Measurements from ENCODE around the gene SYNE3. TPM values are rescaled to one million over a fixed set of nuclear protein-coding genes. Genes with fewer than 3 reads are reported as not detected.
"Not testable (repeated sequence)": the region's sequence is repeated elsewhere in the genome, so short reads cannot be mapped to it uniquely, and the experiment has no call there.

Gene SYNE3
- total and polyA plus RNA-seq, 2 donors (not counting 1 experiment from before 2014, with no cell fraction given), result 4.9 to 24.1 TPM

DNA sequence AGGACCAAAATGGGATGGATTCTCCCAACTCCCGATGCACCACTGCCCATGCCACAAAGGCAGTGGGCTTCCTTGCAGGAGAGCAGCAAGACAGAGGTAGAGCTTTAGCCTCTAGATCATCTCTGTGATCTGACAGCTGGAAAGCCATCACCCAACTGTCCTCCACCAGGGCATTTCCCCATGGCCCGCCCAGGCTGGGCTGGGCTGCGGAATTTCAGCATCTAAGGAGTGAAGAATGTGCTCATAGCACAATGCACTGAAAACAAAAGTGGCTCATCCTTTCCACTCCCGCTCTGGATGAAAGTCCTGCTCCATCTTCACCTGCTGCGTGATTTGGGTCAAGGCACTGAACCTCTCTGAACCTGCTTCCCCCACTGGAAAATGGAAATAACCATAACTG is 5.6 kb downstream of the SYNE3 start:
- H3K4me3 ChIP-seq (replicated peaks in 1 of 4; ENCODE audit: control extremely low read depth in 1 of 4, insufficient read depth in 1 of 4, low read depth in 3 of 4, low read length in 4 of 4), result no peak overlapping the region
- H3K9me3 ChIP-seq (ENCODE audit: control insufficient read depth, insufficient read depth, low read depth, low read length), result no peaks in the 10 kb centered on the region
- TF ChIP-seq, protein P1, sequence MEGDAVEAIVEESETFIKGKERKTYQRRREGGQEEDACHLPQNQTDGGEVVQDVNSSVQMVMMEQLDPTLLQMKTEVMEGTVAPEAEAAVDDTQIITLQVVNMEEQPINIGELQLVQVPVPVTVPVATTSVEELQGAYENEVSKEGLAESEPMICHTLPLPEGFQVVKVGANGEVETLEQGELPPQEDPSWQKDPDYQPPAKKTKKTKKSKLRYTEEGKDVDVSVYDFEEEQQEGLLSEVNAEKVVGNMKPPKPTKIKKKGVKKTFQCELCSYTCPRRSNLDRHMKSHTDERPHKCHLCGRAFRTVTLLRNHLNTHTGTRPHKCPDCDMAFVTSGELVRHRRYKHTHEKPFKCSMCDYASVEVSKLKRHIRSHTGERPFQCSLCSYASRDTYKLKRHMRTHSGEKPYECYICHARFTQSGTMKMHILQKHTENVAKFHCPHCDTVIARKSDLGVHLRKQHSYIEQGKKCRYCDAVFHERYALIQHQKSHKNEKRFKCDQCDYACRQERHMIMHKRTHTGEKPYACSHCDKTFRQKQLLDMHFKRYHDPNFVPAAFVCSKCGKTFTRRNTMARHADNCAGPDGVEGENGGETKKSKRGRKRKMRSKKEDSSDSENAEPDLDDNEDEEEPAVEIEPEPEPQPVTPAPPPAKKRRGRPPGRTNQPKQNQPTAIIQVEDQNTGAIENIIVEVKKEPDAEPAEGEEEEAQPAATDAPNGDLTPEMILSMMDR (conservative IDR thresholded peaks at IDR 0.05 in 1 of 2, IDR thresholded peaks at IDR 0.05 in 1 of 2; ENCODE audit: low read depth in 1 of 2, low read length in 2 of 2), result no peak
- TF ChIP-seq EZH2 (IDR thresholded peaks at IDR 0.05; ENCODE audit: low read length, missing control alignments), result no peak
- H3K4me2 ChIP-seq (ENCODE audit: extremely low read depth, insufficient read depth, low read length), result no peak overlapping the region
- no peak overlapping the region for H3K27ac ChIP-seq (ENCODE audit: insufficient read depth, low read length)
- no peak for DNase-seq (ENCODE audit: low read depth in 2 of 2)
- H2AFZ ChIP-seq (ENCODE audit: low read length), result no peak overlapping the region
- H3K79me2 ChIP-seq (ENCODE audit: control insufficient read depth, insufficient read depth, low read length), result peaks cover 30% of the 10 kb centered on the region
- H3K36me3 ChIP-seq (ENCODE audit: control insufficient read depth, insufficient read depth, low read length), result no peaks in the 10 kb centered on the region
- H4K20me1 ChIP-seq (ENCODE audit: control insufficient read depth, extremely low read depth, insufficient read depth, low read length), result no peaks in the 10 kb centered on the region
- H3K4me1 ChIP-seq (ENCODE audit: control insufficient read depth, extremely low read depth, insufficient read depth, low read length), result peaks cover 16% of the 10 kb centered on the region
- no peak overlapping the region for H3K9ac ChIP-seq (ENCODE audit: insufficient read depth, low read length)
- H3K27me3 ChIP-seq (ENCODE audit: control insufficient read depth, insufficient read depth, low read length), result no peaks in the 10 kb centered on the region

DNA sequence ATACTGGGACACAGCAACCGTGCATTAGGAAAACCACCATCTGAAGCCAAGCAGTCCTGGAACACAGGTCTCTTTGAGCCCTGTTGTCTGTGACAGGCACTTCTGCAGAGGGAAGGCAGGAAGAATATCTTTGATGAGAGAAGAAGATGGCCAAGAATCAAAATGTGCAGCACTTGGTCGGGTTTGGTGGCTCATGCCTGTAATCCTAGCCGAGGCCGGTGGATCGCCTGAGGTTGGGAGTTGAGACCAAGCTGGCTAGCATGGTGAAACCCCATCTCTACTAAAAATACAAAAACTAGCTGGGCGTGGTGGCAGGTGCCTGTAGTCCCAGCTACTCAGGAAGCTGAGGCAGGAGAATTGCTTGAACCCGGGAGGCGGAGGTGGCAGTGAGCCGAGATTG is 6.1 kb downstream of the SYNE3 start:
- not testable (repeated sequence) for H3K27ac ChIP-seq (ENCODE audit: insufficient read depth, low read length); H3K4me2 ChIP-seq (ENCODE audit: extremely low read depth, insufficient read depth, low read length); H2AFZ ChIP-seq (ENCODE audit: low read length); H3K27me3 ChIP-seq (ENCODE audit: control insufficient read depth, insufficient read depth, low read length); H3K9me3 ChIP-seq (ENCODE audit: control insufficient read depth, insufficient read depth, low read depth, low read length); H3K36me3 ChIP-seq (ENCODE audit: control insufficient read depth, insufficient read depth, low read length); H3K9ac ChIP-seq (ENCODE audit: insufficient read depth, low read length); H3K4me3 ChIP-seq (replicated peaks in 1 of 4; ENCODE audit: control extremely low read depth in 1 of 4, insufficient read depth in 1 of 4, low read depth in 3 of 4, low read length in 4 of 4); H4K20me1 ChIP-seq (ENCODE audit: control insufficient read depth, extremely low read depth, insufficient read depth, low read length); DNase-seq (ENCODE audit: low read depth in 2 of 2)
- peaks cover 16% of the 10 kb centered on the region for H3K4me1 ChIP-seq (ENCODE audit: control insufficient read depth, extremely low read depth, insufficient read depth, low read length)
- peaks cover 31% of the 10 kb centered on the region for H3K79me2 ChIP-seq (ENCODE audit: control insufficient read depth, insufficient read depth, low read length)

DNA sequence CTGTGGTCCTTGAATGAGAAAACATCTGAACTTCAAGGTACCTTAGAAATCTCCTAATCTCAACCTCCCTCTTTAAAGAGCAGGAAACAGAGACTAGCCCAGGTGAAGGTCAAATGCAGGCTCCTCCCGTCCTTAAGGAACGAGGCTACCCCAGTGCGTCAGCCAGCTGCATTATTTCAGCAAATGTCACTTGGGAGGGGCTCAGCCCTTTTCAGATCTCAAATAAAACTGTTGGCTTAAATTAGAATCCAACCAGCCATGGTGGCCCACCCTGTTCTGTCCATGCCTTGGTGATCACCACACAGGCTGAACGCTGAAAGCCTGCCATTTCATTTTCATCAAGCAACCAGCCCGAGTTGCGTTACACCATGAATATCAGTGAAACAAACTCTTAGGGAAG is 7.0 kb downstream of the SYNE3 start:
- Histone ChIP-seq H3K27ac (ENCODE audit: insufficient read depth, low read length) (no peak overlapping the region), H3K9ac (ENCODE audit: insufficient read depth, low read length) (no peak overlapping the region), H3K9me3 (ENCODE audit: control insufficient read depth, insufficient read depth, low read depth, low read length) (no peaks in the 10 kb centered on the region), H3K4me3 (replicated peaks in 1 of 4; ENCODE audit: control extremely low read depth in 1 of 4, insufficient read depth in 1 of 4, low read depth in 3 of 4, low read length in 4 of 4) (no peak overlapping the region), H3K36me3 (ENCODE audit: control insufficient read depth, insufficient read depth, low read length) (no peaks in the 10 kb centered on the region), H2AFZ (ENCODE audit: low read length) (no peak overlapping the region), H3K79me2 (ENCODE audit: control insufficient read depth, insufficient read depth, low read length) (peaks cover 26% of the 10 kb centered on the region), H4K20me1 (ENCODE audit: control insufficient read depth, extremely low read depth, insufficient read depth, low read length) (no peaks in the 10 kb centered on the region), H3K27me3 (ENCODE audit: control insufficient read depth, insufficient read depth, low read length) (no peaks in the 10 kb centered on the region), H3K4me2 (ENCODE audit: extremely low read depth, insufficient read depth, low read length) (no peak overlapping the region), H3K4me1 (ENCODE audit: control insufficient read depth, extremely low read depth, insufficient read depth, low read length) (peaks cover 16% of the 10 kb centered on the region)
- DNase-seq (ENCODE audit: low read depth in 2 of 2), result no peak
- TF ChIP-seq EZH2 (IDR thresholded peaks at IDR 0.05; ENCODE audit: low read length, missing control alignments), result no peak
- TF ChIP-seq, protein P1 (conservative IDR thresholded peaks at IDR 0.05 in 1 of 2, IDR thresholded peaks at IDR 0.05 in 1 of 2; ENCODE audit: low read depth in 1 of 2, low read length in 2 of 2), result no peak
